Loucy (cell line): ENCODE results near the gene TMEM208.

ENCODE experiments used
- H2AFZ ChIP-seq: fragments of 200-600 bp; sonication (generic); 2 replicates; pipeline ENCODE4 v1.6.0; 2016; ENCODE audit warnings: antibody characterized with exemption, mild to moderate bottlenecking, low read length, moderate library complexity
- H3F3A ChIP-seq: fragments of 200-600 bp; 2 replicates; pipeline ENCODE4 v1.6.0; 2016; ENCODE audit warnings: antibody characterized with exemption, low read depth, mild to moderate bottlenecking
- H3K27me3 ChIP-seq: fragments of 200-600 bp; sonication (generic); 2 replicates; pipeline ENCODE4 v1.6.1; 2014; ENCODE audit warnings: low read length, mild to moderate bottlenecking; ENCODE audit not compliant: insufficient read depth, poor library complexity, severe bottlenecking
- H3K36me3 ChIP-seq: fragments of 200-600 bp; sonication (generic); 2 replicates; pipeline ENCODE4 v1.6.1; 2016; ENCODE audit warnings: low read length; ENCODE audit not compliant: insufficient read depth
- H3K4me1 ChIP-seq: fragments of 200-600 bp; sonication (generic); 2 replicates; pipeline ENCODE4 v1.5.1; 2014; ENCODE audit warnings: low read length, mild to moderate bottlenecking; ENCODE audit not compliant: insufficient read depth, poor library complexity, severe bottlenecking
- H3K4me2 ChIP-seq: fragments of 200-600 bp; sonication (generic); 2 replicates; pipeline ENCODE4 v1.6.0; 2014; ENCODE audit warnings: antibody characterized with exemption, low read length, low read depth, mild to moderate bottlenecking; ENCODE audit not compliant: poor library complexity, severe bottlenecking
- H3K4me3 ChIP-seq: fragments of 200-600 bp; sonication (generic); 2 replicates; pipeline ENCODE4 v1.5.1; 2014; ENCODE audit warnings: low read length, mild to moderate bottlenecking, mixed read lengths; ENCODE audit not compliant: poor library complexity, severe bottlenecking
- H3K79me2 ChIP-seq: fragments of 200-600 bp; sonication (generic); 2 replicates; pipeline ENCODE4 v1.6.1; 2014; ENCODE audit warnings: low read length; ENCODE audit not compliant: insufficient read depth
- H3K9ac ChIP-seq: fragments of 200-600 bp; sonication (generic); 2 replicates; pipeline ENCODE4 v1.6.0; 2014; ENCODE audit warnings: mild to moderate bottlenecking, low read depth, low read length, moderate library complexity; ENCODE audit not compliant: poor library complexity, severe bottlenecking
- H3K9me2 ChIP-seq: fragments of 200-600 bp; sonication (generic); replicated peaks from 2 replicates; pipeline ENCODE4 v1.6.1; 2016; ENCODE audit warnings: low read depth, low read length, mixed read lengths
- H3K9me3 ChIP-seq: fragments of 200-600 bp; sonication (generic); 2 replicates; pipeline ENCODE4 v1.6.1; 2014; ENCODE audit warnings: mild to moderate bottlenecking, antibody characterized with exemption, low read length, low read depth; ENCODE audit not compliant: insufficient read depth
- H4K20me1 ChIP-seq: fragments of 200-600 bp; sonication (generic); 2 replicates; pipeline ENCODE4 v1.6.0; 2014; ENCODE audit warnings: antibody characterized with exemption, low read length, mild to moderate bottlenecking; ENCODE audit not compliant: insufficient read depth, poor library complexity, severe bottlenecking
- EZH2phosphoT487 ChIP-seq: fragments of 200-600 bp; IDR thresholded peaks from 2 replicates; pipeline ENCODE4 v1.6.1; 2018; ENCODE audit warnings: antibody characterized with exemption, mild to moderate bottlenecking, moderate library complexity, borderline replicate concordance
- TF ChIP-seq, protein P1 (sequence below): fragments of 200-600 bp; sonication (generic); conservative IDR thresholded peaks from 2 replicates; pipeline ENCODE4 v1.5.1; 2014; ENCODE audit warnings: mild to moderate bottlenecking, antibody characterized with exemption, low read length

TMEM208 gene

DNA sequence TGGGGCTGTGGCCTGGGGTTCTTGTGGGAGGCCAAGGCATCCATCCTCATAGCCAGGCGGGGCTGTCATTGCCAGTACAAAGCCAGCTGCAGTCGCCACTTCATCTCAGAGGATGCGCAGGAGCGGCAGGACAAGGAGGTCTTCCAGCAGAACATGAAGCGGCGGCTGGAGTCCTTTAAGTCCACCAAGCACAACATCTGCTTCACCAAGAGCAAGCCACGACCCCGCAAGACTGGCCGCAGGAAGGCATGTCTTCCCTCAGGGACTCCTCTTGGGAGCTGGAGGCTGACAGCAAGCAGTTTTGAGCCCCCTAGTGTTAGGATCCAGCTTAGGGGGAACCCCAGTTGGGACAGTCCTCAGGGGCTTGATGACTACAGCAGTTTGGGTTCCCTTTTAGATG lies 37.3 kb downstream of the TMEM208 start:
- TF ChIP-seq EZH2phosphoT487: no peak
- TF ChIP-seq, protein P1, sequence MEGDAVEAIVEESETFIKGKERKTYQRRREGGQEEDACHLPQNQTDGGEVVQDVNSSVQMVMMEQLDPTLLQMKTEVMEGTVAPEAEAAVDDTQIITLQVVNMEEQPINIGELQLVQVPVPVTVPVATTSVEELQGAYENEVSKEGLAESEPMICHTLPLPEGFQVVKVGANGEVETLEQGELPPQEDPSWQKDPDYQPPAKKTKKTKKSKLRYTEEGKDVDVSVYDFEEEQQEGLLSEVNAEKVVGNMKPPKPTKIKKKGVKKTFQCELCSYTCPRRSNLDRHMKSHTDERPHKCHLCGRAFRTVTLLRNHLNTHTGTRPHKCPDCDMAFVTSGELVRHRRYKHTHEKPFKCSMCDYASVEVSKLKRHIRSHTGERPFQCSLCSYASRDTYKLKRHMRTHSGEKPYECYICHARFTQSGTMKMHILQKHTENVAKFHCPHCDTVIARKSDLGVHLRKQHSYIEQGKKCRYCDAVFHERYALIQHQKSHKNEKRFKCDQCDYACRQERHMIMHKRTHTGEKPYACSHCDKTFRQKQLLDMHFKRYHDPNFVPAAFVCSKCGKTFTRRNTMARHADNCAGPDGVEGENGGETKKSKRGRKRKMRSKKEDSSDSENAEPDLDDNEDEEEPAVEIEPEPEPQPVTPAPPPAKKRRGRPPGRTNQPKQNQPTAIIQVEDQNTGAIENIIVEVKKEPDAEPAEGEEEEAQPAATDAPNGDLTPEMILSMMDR: peak; percentile 46
- Histone ChIP-seq H3K27me3 (no peaks in the 10 kb centered on the region), H4K20me1 (no peaks in the 10 kb centered on the region), H3K4me2 (no peak overlapping the region), H3K36me3 (no peaks in the 10 kb centered on the region), H3K79me2 (no peaks in the 10 kb centered on the region), H2AFZ (no peak overlapping the region), H3K9me3 (no peaks in the 10 kb centered on the region), H3F3A (no peaks in the 10 kb centered on the region), H3K9ac (no peak overlapping the region), H3K9me2 (no peaks in the 10 kb centered on the region), H3K4me3 (no peak overlapping the region), H3K4me1 (no peaks in the 10 kb centered on the region)

DNA sequence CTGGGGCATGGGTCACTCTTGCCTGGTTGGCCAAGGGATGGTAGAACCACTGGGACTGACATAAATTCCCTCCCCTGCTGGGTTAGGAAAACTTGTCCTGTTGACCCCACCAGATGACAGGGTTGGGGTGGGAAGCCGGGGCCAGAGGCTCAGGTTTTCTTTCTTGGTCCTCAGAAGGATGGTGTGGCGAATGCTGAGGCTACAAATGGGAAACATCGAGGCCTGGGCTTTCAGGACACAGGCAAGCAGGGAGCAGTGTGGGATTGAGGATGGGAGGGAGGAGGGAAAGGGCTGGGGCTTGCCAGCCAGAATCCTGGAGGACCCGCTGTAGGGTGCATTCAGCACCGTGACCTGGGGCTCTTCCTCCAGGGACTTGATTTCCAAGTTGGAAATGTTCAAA lies 37.9 kb downstream of the TMEM208 start:
- Histone ChIP-seq H3K9ac (no peak overlapping the region), H3K9me3 (no peaks in the 10 kb centered on the region), H3F3A (no peaks in the 10 kb centered on the region), H4K20me1 (no peaks in the 10 kb centered on the region), H2AFZ (no peak overlapping the region), H3K79me2 (no peaks in the 10 kb centered on the region), H3K27me3 (no peaks in the 10 kb centered on the region), H3K36me3 (no peaks in the 10 kb centered on the region), H3K4me3 (no peak overlapping the region), H3K9me2 (no peaks in the 10 kb centered on the region), H3K4me1 (no peaks in the 10 kb centered on the region), H3K4me2 (no peak overlapping the region)
- TF ChIP-seq EZH2phosphoT487: no peak
- TF ChIP-seq, protein P1: no peak

DNA sequence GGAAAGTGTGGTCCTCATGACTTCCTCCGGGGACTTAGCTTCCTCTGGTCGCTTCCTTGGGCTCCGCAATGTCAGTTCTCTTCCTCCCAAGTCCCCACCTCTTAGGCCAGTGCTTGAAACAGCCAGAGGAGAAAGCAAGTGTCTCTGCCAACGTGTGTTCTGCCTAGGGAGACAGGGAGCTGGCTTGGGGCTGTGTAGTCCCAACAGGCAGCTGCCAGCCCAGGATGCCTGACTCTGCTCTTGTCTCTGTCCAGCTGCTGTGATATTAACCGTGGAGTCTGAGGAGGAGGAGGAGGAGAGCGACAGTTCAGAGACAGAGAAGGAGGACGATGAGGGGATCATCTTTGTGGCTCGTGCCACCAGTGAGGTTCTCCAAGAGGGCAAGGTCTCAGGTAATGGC lies 38.9 kb downstream of the TMEM208 start:
- Histone ChIP-seq H3K9ac (no peak overlapping the region), H3K4me2 (no peak overlapping the region)

More for the DNA sequence above, 38.9 kb downstream of the TMEM208 start:
- Histone ChIP-seq H3K4me3 (no peak overlapping the region), H3K36me3 (no peaks in the 10 kb centered on the region), H4K20me1 (no peaks in the 10 kb centered on the region), H3K9me2 (no peaks in the 10 kb centered on the region), H3K4me1 (no peaks in the 10 kb centered on the region), H3K79me2 (no peaks in the 10 kb centered on the region), H3F3A (no peaks in the 10 kb centered on the region), H2AFZ (no peak overlapping the region), H3K9me3 (no peaks in the 10 kb centered on the region), H3K27me3 (no peaks in the 10 kb centered on the region)
- TF ChIP-seq, protein P1: no peak
- TF ChIP-seq EZH2phosphoT487: no peak
